Subcutaneous adipose tissue (tissue), 4 donors: ENCODE measurements around the gene KIRREL3. TPM values are rescaled to one million over a fixed set of nuclear protein-coding genes. Genes with fewer than 3 reads are reported as not detected.

ENCODE experiments used
- CTCF ChIP-seq: fragments of 450-650 bp; IDR thresholded peaks from one replicate; pipeline ENCODE4 v1.5.1; 2016; ENCODE audit warnings: low read depth, mild to moderate bottlenecking, control low read depth, antibody characterized with exemption, moderate library complexity
- total RNA-seq, 4 donors: library from RNA; depleted of rRNA; stranded (reverse); fragments of >200 nt; gene quantifications; one replicate each; pipeline ENCODE4 v1.1.0, GENCODE V29; 2016

Gene KIRREL3
- total RNA-seq, 4 donors from 2014 or later: not detected

- TF ChIP-seq CTCF: no peak
Measured at GRCh38 chr11:126518071-126518971, 482.2 kb downstream of the KIRREL3 start.

- TF ChIP-seq CTCF: no peak
Measured at GRCh38 chr11:126515501-126515900, 485.1 kb downstream of the KIRREL3 start.

- no peak for TF ChIP-seq CTCF
Measured at GRCh38 chr11:126514061-126514693, 486.4 kb downstream of the KIRREL3 start.

GRCh38 chr11:126512741-126513715, 487.5 kb downstream of the KIRREL3 start:
- TF ChIP-seq CTCF: no peak

GRCh38 chr11:126512251-126512650, 488.3 kb downstream of the KIRREL3 start:
- no peak for TF ChIP-seq CTCF

- no peak for TF ChIP-seq CTCF
Measured at GRCh38 chr11:126511475-126512115, 489.0 kb downstream of the KIRREL3 start.
